Measurements from ENCODE around the gene WWP2.
"Not testable (repeated sequence)": the region's sequence is repeated elsewhere in the genome, so short reads cannot be mapped to it uniquely, and the experiment has no call there.

The WWP2 gene

GRCh38 chr16:69941251-69942098 lies 179.3 kb downstream of the WWP2 start:
- TF ChIP-seq ZBTB7A (IDR thresholded peaks at IDR 0.05; ENCODE audit: low read depth) (no peak), FOXM1 (IDR thresholded peaks at IDR 0.05; ENCODE audit: borderline replicate concordance, low read depth) (no peak), RAD21 (IDR thresholded peaks at IDR 0.05; ENCODE audit: low read depth) (no peak), EP300 (IDR thresholded peaks at IDR 0.05; ENCODE audit: borderline replicate concordance) (no peak), YY1 (IDR thresholded peaks at IDR 0.05; ENCODE audit: low read depth) (no peak), TEAD4 (IDR thresholded peaks at IDR 0.05) (no peak), EGR1 (IDR thresholded peaks at IDR 0.05) (no peak), NFIC (IDR thresholded peaks at IDR 0.05) (no peak), TCF12 (IDR thresholded peaks at IDR 0.05; ENCODE audit: low read depth) (no peak), TAF1 (IDR thresholded peaks at IDR 0.05; ENCODE audit: low read depth) (no peak), CREB1 (IDR thresholded peaks at IDR 0.05; ENCODE audit: low read depth) (no peak), MAX (IDR thresholded peaks at IDR 0.05) (no peak), CEBPB (IDR thresholded peaks at IDR 0.05) (no peak), USF1 (IDR thresholded peaks at IDR 0.05) (no peak)
- TF ChIP-seq, protein P1, sequence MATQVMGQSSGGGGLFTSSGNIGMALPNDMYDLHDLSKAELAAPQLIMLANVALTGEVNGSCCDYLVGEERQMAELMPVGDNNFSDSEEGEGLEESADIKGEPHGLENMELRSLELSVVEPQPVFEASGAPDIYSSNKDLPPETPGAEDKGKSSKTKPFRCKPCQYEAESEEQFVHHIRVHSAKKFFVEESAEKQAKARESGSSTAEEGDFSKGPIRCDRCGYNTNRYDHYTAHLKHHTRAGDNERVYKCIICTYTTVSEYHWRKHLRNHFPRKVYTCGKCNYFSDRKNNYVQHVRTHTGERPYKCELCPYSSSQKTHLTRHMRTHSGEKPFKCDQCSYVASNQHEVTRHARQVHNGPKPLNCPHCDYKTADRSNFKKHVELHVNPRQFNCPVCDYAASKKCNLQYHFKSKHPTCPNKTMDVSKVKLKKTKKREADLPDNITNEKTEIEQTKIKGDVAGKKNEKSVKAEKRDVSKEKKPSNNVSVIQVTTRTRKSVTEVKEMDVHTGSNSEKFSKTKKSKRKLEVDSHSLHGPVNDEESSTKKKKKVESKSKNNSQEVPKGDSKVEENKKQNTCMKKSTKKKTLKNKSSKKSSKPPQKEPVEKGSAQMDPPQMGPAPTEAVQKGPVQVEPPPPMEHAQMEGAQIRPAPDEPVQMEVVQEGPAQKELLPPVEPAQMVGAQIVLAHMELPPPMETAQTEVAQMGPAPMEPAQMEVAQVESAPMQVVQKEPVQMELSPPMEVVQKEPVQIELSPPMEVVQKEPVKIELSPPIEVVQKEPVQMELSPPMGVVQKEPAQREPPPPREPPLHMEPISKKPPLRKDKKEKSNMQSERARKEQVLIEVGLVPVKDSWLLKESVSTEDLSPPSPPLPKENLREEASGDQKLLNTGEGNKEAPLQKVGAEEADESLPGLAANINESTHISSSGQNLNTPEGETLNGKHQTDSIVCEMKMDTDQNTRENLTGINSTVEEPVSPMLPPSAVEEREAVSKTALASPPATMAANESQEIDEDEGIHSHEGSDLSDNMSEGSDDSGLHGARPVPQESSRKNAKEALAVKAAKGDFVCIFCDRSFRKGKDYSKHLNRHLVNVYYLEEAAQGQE (IDR thresholded peaks at IDR 0.05; ENCODE audit: low read depth) = no peak

DNA sequence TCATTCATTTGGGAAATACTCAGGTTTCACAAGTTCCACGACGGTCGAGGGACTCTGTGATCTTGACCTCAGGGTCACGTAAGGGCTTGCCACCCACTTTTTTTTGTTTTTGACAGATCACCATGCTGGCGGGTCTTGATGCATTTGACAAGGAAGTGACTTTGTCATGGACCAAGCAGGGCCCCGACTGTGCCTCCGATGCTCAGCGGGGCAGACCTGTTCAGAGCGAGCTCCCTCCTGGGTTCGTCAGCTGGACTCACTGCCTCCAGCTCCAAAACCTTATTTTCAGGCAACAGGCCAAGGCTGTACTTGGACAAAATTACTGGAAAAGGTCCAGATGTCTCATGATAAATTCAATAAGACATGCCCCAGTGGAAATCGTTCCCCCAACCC lies 180.0 kb downstream of the WWP2 start:
- no peak for TF ChIP-seq CREB1 (IDR thresholded peaks at IDR 0.05; ENCODE audit: low read depth)
- TF ChIP-seq TCF12 (IDR thresholded peaks at IDR 0.05; ENCODE audit: low read depth) = no peak
- TF ChIP-seq USF1 (IDR thresholded peaks at IDR 0.05) = no peak
- no peak for TF ChIP-seq MAX (IDR thresholded peaks at IDR 0.05)
- no peak for TF ChIP-seq RAD21 (IDR thresholded peaks at IDR 0.05; ENCODE audit: low read depth)

DNA sequence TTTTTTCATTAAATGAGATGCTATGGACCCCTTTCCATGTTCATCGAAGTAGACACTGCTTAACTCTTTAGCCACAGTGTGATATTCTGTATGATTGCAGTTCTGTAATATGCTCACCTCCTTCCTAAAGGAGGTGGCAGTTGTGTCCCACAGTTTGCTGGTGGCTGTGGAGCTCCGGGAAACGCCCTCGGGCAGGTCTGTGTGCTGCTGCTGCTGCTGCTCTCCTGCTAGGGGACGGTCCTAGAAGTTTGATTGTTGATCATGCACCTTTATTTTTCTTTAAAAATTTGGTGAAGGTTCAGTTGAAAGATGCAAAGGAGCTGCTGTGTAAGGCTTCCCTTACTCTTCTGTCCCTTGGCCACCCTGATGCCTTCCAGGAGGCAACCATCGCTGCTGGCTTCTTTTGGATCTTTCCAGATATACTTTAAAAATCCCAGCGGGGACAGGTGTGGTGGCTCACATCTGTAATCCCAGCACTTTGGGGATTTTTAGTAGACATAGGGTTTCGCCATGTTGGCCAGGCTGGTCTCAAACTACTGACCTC lies 180.6 kb downstream of the WWP2 start:
- TF ChIP-seq TEAD4 (IDR thresholded peaks at IDR 0.05) (no peak), EP300 (IDR thresholded peaks at IDR 0.05; ENCODE audit: borderline replicate concordance) (no peak), RAD21 (IDR thresholded peaks at IDR 0.05; ENCODE audit: low read depth) (no peak), EGR1 (IDR thresholded peaks at IDR 0.05) (no peak), TCF12 (IDR thresholded peaks at IDR 0.05; ENCODE audit: low read depth) (no peak), NFIC (IDR thresholded peaks at IDR 0.05) (no peak), YY1 (IDR thresholded peaks at IDR 0.05; ENCODE audit: low read depth) (no peak)

- not testable (repeated sequence) for TF ChIP-seq ZBTB7A (IDR thresholded peaks at IDR 0.05; ENCODE audit: low read depth); TEAD4 (IDR thresholded peaks at IDR 0.05); MAX (IDR thresholded peaks at IDR 0.05)
Measured at GRCh38 chr16:69951017-69951671, 189.0 kb downstream of the WWP2 start, which contains the start of gene CLEC18A. TSS of gene CLEC18A (plus strand) at chr16:69951334. CDS start at chr16:69951367, 33 bp downstream.
